Astrocyte of the cerebellum (primary cell): ENCODE data around the gene INTS15.

Experiments
- DNase-seq: peaks from one replicate; pipeline ENCODE4 v3.0.0-alpha.2; 2011; ENCODE audit warnings: low read depth
- H3K4me3 ChIP-seq: 2 replicates; pipeline ENCODE4 v1.5.1; 2011; ENCODE audit warnings: mild to moderate bottlenecking, low read depth, low read length, moderate library complexity
- in situ Hi-C: cut with HindIII; loops from 2 replicates; pipeline ENCODE4 v1.10.0; 2017; ENCODE audit warnings: low sequenced_read_pairs
- TF ChIP-seq, protein P1 (sequence below): IDR thresholded peaks from 2 replicates; pipeline ENCODE4 v1.5.1; 2012; ENCODE audit warnings: low read length, low read depth, moderate library complexity, mild to moderate bottlenecking; ENCODE audit errors: missing control alignments

Gene INTS15

DNA sequence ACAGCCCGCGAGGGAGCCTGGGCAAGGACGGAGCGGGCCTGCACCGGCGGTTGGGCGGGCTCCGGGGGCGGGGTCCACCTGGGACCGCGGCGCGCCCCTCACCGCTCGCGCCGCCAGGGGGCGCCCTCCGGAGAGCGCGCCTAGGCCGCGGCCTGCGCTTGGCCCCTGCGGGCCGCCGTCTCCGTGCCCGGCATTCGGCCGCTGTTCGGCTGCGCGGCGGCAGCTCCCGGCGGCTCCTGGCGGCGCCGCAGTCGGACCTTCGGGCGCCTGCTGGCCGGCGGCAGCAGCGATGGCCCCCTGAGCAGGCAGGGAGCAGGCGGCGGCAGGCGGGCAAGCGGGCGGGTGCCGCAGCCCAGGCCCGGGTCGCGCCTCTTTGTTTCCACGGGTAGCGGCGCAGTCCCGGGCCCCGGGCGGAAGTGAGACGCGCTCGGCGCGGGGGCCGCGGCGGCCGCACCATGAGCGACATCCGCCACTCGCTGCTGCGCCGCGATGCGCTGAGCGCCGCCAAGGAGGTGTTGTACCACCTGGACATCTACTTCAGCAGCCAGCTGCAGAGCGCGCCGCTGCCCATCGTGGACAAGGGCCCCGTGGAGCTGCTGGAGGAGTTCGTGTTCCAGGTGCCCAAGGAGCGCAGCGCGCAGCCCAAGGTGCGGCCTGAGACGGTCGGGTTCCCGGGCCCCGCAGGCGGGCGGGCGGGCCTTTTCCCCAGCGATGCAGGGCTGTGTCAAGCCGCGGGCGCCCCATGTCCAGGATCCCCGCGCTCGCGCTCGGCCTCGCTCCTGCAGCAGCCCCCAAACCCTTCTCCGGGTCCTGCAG lies at the start of gene INTS15:
Gene INTS15, plus strand, starts transcription at position 193 of the 816 bp plus-strand sequence. Its CDS starts 263 bp downstream, at position 456.
- in situ Hi-C loops: no loop called here
- DNase-seq: peak; percentile 41
- TF ChIP-seq, protein P1, sequence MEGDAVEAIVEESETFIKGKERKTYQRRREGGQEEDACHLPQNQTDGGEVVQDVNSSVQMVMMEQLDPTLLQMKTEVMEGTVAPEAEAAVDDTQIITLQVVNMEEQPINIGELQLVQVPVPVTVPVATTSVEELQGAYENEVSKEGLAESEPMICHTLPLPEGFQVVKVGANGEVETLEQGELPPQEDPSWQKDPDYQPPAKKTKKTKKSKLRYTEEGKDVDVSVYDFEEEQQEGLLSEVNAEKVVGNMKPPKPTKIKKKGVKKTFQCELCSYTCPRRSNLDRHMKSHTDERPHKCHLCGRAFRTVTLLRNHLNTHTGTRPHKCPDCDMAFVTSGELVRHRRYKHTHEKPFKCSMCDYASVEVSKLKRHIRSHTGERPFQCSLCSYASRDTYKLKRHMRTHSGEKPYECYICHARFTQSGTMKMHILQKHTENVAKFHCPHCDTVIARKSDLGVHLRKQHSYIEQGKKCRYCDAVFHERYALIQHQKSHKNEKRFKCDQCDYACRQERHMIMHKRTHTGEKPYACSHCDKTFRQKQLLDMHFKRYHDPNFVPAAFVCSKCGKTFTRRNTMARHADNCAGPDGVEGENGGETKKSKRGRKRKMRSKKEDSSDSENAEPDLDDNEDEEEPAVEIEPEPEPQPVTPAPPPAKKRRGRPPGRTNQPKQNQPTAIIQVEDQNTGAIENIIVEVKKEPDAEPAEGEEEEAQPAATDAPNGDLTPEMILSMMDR: peak; percentile 34
- peak within 1 kb of the TSS; percentile 83 for H3K4me3 ChIP-seq

DNA sequence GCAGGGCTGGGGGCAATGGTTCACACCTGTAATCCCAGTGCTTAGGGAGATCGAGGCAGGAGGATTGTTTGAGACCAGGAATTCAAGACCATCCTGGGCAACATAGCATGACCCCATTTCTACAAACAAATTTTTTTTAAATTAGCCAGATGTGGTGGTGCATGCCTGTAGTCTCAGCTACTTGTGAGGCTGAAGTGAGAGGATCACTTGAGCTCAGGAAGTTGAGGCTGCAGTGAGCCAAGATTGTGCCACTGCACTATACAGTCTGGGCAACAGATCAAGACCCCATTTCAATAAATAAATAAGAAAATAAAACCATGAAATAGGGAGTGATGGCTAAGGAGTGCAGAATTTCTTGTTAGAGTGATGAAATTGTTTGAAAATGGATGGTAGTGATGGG lies 47.5 kb upstream of the INTS15 start:
- in situ Hi-C loops: loop anchor here (10.0 kb wide), 1 partner anchor 92 kb away; the partner anchor contains the start of gene ZNF316
- no peak for DNase-seq
- TF ChIP-seq, protein P1: no peak
- no peak overlapping the region for H3K4me3 ChIP-seq

DNA sequence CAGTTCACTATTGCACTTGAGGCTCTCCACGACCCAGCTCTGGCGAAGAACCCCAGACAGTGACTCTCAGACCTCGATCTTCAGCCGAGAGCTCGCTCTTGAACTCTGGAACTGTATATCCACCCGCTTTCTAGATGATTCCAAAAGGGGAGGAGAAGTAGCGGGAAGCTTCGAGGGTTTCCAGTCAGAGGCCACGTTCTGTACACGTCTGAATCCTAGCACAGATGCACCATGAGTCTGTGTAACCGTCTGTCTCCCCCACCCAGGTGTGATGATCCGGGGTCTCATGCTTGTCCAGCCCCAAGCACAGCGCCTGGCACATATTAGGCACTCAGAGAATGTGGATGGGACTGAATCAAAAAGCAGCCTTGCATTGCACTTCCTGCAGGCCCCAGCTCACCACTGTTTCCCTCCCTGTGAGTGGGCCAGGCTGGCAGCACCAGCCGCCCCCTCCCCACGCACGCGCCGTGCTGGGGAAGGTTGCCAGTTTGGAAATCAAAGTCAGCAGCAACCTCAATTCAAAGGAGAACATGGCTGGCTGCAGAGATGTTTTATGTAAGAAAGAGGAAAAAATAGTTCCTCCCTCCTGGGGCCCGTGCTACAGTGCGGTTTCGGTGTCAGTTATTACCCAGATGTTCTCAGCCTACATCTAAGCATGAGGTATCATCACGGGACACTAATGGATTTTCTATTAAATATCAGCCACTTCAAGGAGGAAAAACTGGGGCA lies 44.3 kb upstream of the INTS15 start:
- in situ Hi-C loops: loop anchor here (10.0 kb wide), 1 partner anchor 89 kb away; the partner anchor contains the start of gene ZNF316
- no peak for DNase-seq
- no peak overlapping the region for H3K4me3 ChIP-seq
- TF ChIP-seq, protein P1: no peak

DNA sequence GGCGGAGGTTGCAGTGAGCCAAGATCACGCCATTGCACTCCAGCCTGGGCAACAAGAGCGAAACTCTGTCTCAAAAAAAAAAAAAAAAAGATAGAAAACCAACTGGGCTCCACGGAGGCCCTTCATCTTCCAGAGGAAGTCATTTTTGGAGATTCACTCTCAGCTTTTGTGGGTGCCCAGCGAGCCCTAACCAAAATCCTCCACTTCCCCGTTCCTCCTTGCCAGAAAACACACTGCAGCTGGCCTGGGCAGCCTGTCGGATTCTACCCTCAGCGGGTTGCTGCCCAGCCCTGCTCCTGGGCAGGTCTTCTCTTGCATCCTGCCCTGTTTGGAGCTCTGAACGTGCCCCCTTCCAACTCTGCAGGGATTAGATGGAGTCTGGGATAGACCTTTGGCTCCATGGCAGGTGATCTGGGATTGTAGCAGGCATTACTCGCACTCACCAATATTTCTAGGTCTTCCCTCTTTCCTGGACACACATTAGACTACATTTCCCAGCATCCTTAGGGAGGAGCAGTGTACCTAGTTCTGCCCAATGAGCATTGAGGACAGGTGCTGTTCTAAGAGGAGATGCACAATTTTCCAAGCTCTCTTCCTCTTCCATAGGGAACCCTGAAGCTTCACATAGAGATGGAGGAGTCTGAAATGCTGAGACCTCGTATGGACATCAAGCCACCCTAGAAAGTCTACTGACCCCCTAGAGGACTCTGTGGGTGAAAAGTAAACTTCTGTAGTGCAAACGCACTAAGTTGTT lies 43.1 kb upstream of the INTS15 start:
- no peak overlapping the region for H3K4me3 ChIP-seq
- TF ChIP-seq, protein P1: no peak
- in situ Hi-C loops: loop anchor here (10.0 kb wide), 1 partner anchor 88 kb away; the partner anchor contains the start of gene ZNF316
- DNase-seq: no peak

DNA sequence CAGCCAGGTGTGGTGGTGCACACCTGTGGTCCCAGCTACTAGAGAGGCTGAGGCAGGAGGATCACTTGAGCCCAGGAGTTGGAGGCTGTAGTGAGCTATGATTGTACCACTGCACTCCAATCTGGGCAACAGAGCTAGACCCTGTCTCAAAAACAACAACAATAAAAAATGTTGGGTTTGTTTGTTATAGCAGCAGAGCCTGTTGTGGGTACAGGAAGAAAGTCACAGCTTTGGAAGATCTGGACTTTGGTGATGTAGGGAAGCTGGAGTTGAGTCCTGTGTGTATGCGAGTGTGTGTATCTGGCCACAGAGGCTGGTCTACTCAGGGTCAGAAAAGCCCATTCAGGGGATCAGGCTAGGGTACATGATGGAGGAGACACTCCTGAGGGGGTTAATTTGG lies 42.4 kb upstream of the INTS15 start:
- no peak overlapping the region for H3K4me3 ChIP-seq
- no peak for DNase-seq
- TF ChIP-seq, protein P1: no peak
- in situ Hi-C loops: loop anchor here (10.0 kb wide), 1 partner anchor 87 kb away; the partner anchor contains the start of gene ZNF316

DNA sequence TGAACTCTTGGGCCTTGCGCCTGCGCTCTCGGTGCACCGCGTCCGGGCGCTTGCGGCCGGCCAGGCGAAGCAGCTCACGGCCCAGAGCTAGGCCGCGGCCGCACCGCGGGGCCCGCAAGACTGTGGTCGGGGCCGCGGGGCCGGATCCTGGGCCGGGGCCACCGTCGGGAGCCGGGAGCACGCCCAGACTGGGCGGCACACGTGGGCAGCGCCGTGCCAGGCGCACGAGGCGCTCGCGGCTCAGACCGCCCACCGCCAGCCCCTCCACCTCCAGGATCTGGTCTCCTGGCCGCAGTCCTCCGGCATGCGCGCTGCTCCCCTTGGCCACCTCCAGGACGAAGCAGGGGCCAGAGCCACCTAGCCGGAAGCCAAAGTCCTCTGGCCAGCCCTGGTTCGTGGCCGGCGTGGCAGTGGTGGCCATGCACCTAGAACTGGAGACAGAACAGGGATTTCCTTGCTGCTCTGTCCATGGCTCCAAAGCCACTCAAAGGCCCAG lies 38.8 kb upstream of the INTS15 start, which contains the start of gene GRID2IP:
Gene GRID2IP, minus strand, starts transcription at position 446 of the 496 bp plus-strand sequence. Its CDS starts 25 bp downstream, at position 421.
- DNase-seq: no peak
- TF ChIP-seq, protein P1: no peak
- in situ Hi-C loops: no loop called here

More for the DNA sequence above, 38.8 kb upstream of the INTS15 start, which contains the start of gene GRID2IP:
- no peak within 1 kb of the TSS for H3K4me3 ChIP-seq
